PC-3 (cell line): Measurements from ENCODE around the gene MLPH.

Source experiments
- EZH2 ChIP-seq: fragments of 300-600 bp; sonication (generic); IDR thresholded peaks from one replicate; pipeline ENCODE4 v1.6.1; 2017; ENCODE audit warnings: antibody characterized with exemption, mild to moderate bottlenecking, low read length; ENCODE audit not compliant: unreplicated experiment
- EZH2phosphoT487 ChIP-seq: fragments of 300-600 bp; sonication (generic); IDR thresholded peaks from 2 replicates; pipeline ENCODE4 v1.6.1; 2018; ENCODE audit warnings: mild to moderate bottlenecking, antibody characterized with exemption, low read length, borderline replicate concordance
- TF ChIP-seq, protein P1 (sequence below): fragments of 300-600 bp; sonication (generic); conservative IDR thresholded peaks from 2 replicates; pipeline ENCODE4 v1.5.1; 2017; ENCODE audit warnings: antibody characterized with exemption, low read depth, mild to moderate bottlenecking, low read length

DNA sequence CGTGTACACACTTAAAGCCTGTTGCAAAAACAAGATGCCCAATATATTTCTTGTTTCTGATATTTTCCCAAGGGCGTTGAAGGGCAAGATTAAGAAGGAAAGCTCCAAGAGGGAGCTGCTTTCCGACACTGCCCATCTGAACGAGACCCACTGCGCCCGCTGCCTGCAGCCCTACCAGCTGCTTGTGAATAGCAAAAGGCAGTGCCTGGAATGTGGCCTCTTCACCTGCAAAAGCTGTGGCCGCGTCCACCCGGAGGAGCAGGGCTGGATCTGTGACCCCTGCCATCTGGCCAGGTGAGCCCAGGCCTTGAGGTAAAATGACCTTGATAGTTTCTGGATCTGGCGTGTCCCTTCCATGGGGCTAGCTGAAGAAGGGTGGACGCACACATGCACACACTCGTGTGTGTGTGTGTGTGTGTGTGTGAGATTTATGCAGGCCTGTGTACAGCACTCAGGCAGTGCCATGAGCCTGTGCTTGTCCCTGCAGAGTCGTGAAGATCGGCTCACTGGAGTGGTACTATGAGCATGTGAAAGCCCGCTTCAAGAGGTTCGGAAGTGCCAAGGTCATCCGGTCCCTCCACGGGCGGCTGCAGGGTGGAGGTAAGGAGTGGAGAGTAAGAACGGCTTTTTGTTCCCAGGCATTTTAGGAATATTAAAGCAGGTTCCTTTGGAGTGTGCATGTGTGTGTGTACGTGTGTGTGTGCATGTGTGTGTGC is 23.6 kb downstream of the MLPH start:
- no peak for TF ChIP-seq EZH2
- TF ChIP-seq, protein P1, sequence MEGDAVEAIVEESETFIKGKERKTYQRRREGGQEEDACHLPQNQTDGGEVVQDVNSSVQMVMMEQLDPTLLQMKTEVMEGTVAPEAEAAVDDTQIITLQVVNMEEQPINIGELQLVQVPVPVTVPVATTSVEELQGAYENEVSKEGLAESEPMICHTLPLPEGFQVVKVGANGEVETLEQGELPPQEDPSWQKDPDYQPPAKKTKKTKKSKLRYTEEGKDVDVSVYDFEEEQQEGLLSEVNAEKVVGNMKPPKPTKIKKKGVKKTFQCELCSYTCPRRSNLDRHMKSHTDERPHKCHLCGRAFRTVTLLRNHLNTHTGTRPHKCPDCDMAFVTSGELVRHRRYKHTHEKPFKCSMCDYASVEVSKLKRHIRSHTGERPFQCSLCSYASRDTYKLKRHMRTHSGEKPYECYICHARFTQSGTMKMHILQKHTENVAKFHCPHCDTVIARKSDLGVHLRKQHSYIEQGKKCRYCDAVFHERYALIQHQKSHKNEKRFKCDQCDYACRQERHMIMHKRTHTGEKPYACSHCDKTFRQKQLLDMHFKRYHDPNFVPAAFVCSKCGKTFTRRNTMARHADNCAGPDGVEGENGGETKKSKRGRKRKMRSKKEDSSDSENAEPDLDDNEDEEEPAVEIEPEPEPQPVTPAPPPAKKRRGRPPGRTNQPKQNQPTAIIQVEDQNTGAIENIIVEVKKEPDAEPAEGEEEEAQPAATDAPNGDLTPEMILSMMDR: no peak
- TF ChIP-seq EZH2phosphoT487: no peak
